ENCODE data around the gene CELA2B.
"Not testable (repeated sequence)": the region's sequence is repeated elsewhere in the genome, so short reads cannot be mapped to it uniquely, and the experiment has no call there.

The CELA2B gene

DNA sequence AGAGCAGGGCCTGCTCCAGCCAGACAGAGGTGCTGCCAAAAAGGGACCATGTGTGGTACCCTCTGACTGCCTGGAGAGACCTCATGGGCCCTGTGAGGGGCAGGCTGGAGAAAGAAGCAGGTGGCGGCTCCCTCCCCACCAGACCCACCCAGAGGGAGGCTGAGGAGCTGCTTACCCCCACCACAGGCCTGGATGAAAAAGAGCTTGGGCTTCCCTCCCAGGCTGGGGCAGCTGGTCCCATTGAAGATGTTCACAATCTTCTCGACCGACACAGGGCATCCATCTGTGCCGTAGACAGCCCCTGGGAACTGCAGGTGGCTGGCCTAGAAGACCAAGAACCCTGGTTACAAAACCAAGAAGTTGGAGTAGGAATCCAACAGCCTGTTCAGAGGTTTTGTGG, 28.5 kb downstream of the CELA2B start:
- DNase-seq = no peak

DNA sequence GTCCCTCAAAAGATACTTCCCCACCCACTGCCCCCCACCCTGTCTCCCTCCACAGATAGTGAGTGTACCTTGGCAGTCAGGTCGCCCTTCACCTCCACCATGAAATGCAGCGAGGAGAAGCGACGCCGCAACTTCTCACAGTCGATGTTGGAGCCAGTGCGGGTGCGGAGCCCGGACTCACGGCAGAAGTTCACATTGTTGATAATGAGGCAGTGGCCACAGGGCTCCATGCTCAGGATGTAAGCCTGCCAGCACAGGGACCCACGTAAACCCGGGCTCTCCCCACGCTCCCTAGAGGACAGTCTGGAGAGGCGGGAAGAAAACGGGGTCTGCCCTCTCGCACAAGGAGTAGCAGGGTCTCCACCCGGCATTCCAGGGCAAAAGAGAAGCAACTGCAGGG, 30.9 kb downstream of the CELA2B start:
- no peak for DNase-seq

DNA sequence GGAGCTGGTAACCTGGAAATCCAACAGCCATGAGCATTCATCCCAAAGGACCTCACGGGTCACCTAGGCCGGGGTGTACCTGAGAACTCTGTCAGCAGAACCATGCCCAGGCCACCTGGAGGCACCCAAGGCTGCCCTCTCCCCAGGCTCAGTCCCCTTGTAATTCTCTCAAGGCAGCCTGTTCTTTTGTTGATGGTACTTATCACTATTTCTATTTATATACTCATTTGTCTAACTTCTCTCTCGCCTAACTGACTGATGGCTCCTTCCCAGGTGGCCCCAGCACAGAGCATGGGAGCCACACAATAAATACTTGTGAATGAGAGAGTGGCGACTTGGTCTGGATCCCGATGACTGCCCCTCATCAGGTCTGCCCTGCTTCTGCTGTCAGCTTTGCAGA, 31.4 kb downstream of the CELA2B start:
- DNase-seq = no peak

DNA sequence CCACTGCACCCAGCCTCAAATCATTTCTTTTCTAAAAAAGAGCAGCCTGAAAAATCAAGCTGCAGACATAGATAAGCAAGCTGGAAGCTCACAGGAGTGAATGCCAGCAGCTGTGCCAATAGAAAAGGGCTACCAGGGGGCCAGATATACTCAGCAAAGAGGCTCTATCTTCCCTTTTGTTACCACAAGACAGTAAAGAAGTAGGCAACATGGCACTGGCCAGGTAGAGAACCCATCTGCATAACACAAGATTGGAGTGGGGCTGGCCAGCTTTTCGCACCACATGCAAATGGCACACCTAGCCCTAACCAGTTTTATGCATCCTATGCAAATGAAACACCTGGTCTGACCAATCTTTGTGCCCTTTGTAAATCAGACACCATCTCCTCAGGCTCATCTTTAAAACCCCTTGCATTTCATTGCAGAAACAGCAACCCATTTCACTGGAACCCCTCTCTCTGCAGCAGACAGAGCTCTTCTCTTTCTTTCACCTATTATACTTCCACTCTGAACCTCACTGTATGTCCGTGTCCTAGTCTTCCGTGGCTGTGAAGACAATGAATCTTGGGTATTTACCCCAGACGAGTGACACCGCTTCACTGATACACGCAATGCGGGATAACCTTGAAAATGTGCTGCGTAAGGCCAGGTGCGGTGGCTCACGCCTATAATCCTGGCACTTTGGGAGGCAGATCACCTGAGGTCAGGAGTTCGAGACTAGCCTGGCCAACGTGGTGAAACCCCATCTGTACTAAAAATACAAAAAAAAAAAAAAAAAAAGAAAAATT, 33.0 kb downstream of the CELA2B start:
- no peak for DNase-seq

DNA sequence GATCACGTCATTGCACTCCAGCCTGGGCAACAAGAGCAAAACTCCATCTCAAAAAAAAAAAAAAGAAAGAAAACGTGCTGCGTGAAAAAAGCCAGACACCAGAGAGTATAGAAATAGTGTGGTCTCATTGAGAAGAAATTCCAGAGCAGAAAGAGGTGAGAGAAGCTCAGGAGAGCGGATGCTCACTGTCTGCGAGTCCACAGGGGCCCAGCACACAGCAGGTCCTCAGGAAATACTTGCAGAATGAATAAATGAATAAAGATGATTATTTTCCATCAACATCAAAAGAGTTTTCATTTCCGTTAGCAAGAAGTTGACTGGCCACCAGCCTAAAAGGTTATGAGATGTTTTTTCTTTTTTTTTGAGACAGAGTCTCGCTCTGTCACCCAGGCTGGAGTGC, 33.7 kb downstream of the CELA2B start:
- no peak for DNase-seq

DNA sequence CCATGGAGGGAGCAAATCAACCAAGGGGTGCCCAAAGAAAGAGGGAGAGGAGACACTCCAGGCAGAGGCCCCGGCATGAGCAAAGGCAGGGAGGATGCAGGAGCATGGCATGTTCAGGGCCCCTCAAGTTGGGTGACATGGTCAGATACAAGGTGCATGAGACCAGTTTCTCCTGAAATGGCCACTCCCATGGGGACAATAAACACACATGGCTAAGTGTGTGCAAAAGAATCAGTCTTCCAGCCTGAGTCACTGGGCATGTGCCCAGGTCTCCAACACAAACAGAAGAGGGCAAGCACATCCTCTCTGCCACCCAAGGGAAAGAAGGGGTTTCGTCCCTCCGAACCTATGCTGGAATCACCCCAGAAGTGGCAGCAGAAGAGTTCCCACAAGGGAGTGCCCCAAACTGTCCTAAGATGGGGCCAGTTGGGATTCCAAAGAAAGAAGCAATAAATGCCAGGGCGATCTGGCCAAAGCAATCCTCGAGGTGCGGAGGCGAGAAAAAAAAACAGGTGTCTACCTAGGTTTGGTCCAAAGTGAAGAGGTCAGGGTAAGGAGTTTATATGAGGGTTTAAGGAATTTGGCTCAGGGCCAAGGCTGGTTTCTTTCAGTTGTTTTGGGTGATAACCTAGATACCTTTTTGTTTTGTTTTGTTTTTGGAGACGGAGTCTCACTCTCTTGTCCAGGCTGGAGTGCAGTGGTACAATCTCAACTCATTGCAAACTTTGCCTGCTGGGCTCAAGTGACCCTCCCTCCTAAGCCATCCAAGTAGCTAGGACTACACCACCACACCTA, 34.9 kb downstream of the CELA2B start:
- DNase-seq = no peak

DNA sequence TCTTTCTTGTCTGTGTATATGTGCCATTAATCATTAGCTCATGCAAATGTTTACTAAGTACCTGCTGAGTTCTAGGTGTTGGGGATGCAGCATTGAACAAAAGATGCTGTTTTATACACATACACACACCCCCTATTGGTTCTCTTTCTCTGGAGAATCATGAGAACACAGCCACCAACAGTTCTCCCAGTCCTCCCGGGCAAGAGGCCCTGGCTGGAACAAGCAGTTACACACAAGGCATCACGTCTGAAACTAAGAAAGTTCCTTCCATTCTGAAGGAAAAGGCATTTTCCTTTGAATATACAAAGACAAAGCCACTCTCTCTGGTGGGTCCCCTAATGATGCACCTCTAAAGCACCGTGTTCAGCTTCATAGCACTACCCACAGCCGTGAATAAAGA, 37.3 kb downstream of the CELA2B start:
- no peak for DNase-seq

DNA sequence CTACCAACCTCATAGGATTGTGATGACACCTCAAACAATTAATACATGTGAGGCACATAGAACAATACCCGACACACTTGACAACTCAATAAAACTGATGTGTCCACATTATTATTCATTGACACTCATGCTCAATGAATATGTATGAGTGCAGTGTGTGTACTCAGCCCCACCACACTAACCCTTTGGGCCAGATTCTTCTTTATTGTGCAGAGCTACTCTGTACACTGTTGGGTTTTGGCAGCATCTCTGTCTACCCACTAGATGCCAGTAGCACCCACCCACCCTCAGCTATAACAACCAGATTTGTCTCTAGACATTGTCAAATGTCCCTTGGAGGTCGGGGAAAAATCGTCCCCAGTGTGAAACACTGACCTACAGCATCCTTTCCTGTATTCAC, 38.0 kb downstream of the CELA2B start:
- DNase-seq = no peak

DNA sequence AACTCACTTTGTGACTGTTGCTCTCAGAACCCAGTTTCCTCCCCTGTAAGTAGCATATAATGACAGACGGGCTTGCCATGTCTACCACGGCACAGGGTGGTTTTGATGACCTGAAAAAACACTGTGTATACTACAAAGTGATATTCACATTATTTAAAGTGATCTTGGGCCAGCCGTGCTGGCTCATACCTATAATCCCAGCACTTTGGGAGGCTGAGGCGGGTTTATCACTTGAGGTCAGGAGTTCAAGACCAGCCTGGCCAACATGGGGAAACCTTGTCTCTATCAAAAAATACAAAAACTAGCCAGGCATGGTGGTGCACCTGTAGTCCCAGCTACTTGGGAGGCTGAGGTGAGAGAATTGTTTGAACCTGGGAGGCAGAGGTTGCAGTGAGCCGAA, 38.7 kb downstream of the CELA2B start:
- not testable (repeated sequence) for DNase-seq

DNA sequence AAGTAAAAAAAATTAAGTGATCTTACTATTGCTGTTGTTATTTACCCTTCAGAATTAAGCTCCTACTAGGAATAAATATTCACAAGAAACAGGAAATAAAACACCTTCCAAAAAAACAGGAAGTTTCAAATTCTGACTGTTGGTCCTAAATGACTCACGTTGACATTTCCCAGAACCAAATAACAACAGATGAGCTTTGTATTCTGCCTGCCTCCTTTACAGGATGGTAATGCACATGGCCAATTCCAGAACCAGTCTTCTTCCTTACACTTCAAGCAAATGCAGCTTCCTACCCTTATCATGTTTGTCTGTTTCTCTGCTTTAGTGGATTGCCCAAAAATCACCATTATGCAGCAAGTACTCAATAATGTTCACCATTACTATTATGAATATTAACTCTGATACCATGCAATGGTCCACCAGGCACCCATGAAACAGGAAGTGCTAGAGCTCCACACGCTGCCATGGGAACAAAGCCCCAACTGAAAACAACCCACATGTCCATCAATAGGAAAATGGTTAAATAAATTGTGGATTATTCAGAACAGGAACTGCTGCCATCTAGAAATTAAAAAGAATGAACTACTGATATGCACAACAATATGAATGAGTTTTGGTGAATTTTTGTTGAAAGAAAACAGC, 39.2 kb downstream of the CELA2B start:
- no peak for DNase-seq

DNA sequence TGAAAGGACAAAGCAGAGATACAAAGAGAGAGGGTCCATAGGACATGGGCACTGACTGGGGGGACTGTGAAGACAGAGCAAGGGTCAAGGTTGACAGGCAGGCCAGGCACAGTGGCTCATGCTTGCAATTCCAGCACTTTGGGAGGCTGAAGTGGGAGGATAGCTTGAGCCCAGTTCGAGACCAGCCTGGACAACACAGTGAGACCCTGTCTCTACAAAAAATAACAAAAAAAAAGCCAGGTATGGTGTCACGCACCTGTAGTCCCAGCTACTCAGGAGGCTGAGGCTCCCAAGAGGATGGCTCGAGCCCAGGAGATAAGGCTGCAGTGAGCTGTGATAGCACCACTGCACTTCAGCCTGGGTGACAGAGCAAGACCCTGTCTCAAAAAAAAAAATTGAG, 43.7 kb downstream of the CELA2B start:
- no peak for DNase-seq

DNA sequence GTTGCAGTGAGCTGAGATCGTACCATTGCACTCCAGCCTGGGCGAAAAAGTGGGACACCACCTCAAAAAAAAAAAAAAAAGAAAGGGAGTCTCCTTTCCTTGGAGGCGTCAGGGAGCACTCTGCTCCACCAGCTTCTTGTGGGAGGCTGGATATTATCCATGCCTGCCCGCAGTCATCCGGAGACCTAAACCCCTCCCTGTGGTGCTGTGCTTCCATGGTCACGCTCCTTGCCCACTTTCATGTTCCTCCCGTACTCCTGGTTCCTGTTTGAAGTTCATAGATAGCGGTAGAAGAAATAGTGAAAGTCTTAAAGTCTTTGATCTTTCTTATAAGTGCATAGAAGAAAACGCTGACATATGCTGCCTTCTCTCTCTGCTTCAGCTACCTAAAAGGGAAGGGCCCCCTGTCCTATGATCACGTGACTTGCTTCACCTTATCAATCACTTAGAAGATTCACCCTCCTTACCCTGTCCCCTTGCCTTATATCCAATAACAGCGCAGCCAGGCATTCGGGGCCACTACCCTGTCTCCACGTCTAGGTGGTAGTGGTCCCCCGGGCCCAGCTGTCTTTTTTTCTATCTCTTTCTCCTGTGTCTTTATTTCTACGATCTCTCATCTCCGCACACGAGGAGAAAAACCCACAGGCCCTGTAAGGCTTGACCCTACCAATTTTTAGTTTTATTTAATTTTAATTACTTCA, 45.5 kb downstream of the CELA2B start:
- DNase-seq = not testable (repeated sequence)

DNA sequence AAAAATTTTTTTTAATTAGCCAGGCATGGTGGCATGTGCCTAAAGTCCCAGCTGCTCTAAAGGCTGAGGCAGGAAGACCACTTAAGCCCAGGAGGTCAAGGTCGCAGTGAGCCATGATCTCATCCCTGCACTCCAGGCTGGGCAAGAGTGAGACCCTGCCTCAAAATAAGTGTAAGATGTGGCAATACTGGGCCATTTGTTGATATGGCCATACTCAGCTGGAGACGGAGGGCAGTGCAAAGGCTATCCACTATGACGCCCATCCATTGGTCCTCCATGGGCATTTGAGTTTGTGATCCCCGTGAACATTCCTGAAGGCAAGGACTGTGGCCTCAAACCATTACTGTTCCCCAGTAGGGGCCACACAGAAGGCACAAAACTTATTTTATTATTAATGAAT, 46.6 kb downstream of the CELA2B start:
- DNase-seq = no peak

DNA sequence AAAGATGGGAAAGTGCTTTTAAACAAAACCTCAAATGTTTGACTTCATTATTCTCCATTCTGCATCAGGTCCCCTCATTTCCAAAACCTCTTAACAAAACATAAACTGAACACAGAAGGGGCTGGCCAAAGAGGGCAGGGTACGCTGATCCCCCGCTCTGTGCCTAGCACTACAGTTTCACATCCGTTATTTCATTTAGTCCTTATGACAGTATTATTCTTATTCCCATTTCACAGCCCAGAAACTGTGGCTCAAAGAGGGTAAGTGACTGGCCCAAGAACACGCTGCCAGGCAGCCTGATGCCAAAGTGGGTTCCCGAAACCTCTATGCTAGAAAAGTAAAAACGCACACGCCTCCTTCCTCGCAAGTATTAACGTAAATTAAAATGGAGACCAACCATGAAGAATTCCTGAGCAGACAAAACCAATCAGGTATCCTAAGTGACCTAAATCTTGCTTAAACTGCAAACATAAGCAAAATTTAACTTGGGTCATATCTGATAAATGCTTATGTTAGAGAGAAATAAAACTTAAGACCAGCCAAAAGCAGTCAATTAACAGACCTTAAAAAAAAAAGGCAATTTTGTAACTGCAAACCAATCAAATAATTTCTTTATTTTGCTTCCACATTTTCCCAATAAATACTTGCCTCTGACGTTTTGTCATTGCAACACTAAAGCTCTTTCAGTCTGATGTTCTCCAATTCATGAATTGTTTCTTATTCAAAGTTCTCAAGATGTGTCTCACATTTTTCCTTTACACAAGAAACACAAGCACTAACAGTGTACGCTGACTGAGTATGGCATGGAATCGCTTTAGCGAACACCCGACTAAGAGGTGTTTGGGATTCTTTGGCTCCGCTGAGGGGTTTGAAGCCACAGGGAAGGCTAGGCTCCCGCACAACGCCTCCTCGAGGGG, 47.5 kb downstream of the CELA2B start:
- DNase-seq = no peak

DNA sequence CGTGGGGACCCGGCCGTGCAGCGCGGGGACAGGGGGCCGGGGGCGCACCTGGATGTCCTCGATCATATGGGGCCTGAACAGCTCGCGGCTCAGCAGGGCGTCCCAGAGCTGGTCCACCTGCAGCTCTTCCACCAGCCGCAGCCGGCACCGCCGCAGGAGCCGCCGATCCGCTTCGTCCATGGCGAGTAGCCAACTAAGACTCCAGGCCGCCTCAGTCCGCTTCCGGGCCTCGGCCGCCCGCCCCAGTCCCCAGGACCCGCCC, 48.0 kb downstream of the CELA2B start, which contains the start of gene CASP9:
Gene CASP9 (minus strand): TSS at position 195 of the 262 bp plus-strand sequence. CDS start 15 bp downstream, at position 180.
- no peak for DNase-seq

DNA sequence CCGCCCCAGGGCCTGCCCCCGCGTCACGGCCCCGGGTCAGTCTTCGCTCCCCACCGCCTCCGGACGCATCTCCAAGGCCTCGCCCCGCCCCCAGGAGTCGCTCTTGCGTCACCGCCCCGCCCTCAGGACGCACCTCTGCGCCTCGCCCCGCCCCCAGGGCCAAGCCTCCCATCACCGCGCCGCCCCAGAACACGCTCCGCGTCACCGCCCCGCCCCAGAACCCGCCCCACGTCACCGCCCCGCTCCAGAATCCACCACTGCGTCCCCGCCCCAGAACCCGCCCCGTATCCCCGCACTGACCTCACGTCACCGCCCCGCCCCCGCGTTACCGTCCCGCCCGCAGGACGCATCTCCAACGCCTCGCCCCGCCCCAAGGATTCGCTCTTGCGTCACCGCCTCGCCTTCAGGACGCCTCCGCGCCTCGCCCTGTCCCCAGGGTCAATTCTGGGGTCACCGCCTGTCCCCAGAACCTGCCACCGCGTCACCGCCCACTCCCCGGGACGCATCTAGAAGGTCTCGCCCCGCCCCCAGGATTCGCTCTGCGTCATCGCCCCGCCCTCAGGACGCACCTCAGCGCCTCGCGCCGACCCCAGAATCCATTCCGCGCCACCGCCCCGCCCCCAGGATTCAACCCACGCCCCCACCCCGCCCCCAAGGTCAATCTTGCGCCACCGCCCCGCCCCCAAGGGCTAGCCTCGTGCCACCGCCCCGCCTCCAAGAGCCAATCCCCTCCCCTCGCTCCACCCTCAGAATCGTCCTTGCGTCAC, 48.6 kb downstream of the CELA2B start:
- DNase-seq = peak; percentile 99

DNA sequence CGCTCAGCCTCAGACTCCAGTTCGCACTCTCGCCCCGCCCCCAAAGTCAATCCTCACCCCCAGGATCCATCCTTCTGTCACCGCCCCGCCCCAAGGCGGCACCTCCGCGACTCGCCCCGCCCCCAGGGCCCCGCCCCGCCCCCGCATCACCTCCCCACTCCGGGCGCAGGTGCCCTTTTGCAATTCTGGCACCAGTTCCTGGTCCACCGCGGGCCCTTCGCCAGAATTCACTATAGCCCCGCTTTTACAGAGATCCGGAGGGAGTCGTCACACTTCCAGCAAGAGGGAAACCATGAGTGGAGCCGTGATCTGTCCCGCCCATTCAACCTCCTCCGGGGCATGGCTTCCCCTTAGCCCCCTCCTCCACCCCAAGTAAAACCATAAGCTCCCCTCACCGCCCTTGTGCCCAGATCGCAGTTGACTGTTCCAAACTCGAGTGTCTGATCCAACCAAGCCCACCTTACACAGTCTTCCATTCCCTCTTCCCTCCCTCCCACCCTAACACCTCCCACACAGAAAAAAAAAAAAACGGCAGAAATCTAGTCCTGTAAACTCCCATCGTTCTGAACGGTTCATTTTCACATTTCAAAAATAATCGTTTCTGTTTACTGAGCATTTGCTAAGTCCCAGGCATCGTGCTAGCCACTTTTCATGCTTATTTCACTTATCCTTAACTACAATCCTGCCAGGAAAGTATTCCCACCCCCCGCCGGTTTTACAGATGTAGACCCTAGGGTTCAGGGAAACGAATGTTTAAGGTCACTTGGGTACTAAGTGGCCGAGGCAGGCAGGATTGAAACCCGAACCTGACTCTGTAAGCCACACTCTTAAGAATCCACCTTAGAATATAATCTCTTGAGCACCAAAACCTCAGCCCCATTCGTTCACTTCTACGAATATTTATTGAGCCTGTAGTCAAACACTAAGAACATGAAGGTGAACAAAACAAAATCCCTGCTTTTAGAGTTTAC, 49.4 kb downstream of the CELA2B start:
- no peak for DNase-seq

DNA sequence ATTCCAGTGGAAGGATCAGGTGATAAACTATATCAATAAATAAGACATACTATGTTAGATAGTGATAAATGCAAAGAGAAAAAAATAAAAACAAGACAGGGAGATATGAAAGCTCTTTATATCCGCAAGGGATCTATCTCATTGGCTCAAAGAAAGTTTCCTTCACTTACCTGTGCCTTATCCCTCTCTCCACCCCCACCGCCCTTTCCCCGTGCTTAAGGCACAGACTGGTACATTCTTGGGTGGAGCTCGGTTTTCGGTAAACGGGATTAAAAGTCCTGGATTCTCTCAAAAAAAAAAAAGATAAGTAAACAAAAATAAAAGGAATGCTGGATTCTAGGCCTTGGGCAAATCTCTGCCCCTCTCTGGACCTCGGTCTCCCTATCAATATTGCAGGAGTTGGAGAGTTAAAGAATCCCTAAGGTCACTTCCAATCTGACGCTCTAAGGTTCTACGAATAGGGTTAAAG, 50.2 kb downstream of the CELA2B start:
- DNase-seq = no peak

DNA sequence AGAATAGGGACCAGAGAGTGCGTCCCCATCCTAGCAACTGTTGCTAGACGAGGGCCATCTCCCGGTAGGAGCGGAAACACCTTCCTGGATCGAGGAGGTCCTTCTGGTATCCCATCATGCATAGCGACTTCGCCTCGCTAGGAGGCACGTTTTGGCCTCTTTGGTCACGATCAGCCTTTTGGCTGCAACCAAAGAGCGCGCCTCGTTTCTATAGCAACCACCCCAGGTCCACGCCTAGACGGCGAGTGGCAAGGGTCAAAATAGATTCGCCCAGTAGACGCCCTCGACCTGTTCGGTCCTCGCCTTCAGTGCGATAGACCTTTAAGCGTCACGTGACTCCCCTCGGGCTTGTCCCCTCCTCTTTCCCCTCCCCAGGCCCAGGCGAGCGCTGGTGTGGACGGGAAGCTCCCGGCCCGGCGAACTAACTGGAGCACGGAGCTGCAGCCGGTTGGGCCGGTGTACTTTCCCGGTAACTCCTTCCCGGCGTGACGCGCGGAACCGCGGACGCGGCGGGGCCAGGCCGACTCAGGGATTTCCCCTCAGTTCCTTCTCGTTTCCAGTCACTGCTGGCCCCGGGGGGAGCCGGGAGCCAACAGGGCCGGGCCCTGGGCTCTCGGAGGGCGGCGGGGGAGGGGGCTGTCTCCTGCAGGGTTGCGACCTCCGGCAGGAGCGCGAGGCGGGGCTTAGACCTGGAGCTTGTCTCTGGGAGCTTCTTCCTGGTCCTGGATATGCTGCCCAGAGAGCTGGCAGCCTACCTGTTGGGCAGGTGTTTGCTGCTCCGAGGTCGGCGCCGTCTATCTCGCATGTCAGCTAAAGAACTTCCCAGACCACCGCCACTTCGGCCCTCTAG, 50.8 kb downstream of the CELA2B start, which contains the start of gene DNAJC16:
Gene DNAJC16 (plus strand): TSS at position 359 of the 850 bp plus-strand sequence. CDS start 2,258 bp downstream, outside the sequence.
- peak; percentile 99 for DNase-seq
